OCI-LY1 (cell line): ENCODE results near the gene SLC26A11.

Experiments used
- CTCF ChIP-seq: fragments of 200-600 bp; sonication (generic), shearing (Covaris generic); IDR thresholded peaks from 2 replicates; pipeline ENCODE4 v1.5.1; 2017; ENCODE audit warnings: mild to moderate bottlenecking, antibody characterized with exemption, low read length, moderate library complexity, mixed read lengths
- EZH2 ChIP-seq: fragments of 200-600 bp; sonication (generic), shearing (Covaris generic); IDR thresholded peaks from 2 replicates; pipeline ENCODE4 v1.8.0; 2017; ENCODE audit warnings: borderline replicate concordance, mixed run types, mild to moderate bottlenecking, antibody characterized with exemption, low read length, moderate library complexity, mixed read lengths

DNA sequence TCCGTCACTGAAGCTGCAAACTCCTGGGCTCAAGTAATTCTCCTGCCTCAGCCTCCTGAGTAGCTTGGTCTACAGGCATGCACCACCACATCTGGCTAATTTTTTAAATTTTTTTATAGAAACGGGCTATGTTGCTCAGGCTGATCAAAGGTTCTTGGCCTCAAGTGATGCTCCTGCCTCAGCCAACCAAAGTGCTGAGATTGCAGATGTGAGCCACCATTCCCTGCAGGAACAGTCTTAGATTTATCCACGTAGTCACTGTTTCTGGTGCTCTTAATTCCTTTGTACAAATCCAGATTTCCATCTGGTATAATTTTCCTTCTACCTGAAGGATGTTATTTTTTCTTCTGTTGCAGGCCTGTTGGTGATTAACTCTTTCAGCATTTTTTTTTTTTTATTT, 13.0 kb downstream of the SLC26A11 start:
- TF ChIP-seq CTCF (no peak), EZH2 (no peak)
